Inferior parietal cortex (tissue), 1 donor: Measurements from ENCODE around the gene CDC42EP3.

Source experiments
- DNase-seq: peaks from one replicate; pipeline ENCODE4 v3.0.0-alpha.2; 2016; ENCODE audit errors: extremely low spot score

CDC42EP3 gene

DNA sequence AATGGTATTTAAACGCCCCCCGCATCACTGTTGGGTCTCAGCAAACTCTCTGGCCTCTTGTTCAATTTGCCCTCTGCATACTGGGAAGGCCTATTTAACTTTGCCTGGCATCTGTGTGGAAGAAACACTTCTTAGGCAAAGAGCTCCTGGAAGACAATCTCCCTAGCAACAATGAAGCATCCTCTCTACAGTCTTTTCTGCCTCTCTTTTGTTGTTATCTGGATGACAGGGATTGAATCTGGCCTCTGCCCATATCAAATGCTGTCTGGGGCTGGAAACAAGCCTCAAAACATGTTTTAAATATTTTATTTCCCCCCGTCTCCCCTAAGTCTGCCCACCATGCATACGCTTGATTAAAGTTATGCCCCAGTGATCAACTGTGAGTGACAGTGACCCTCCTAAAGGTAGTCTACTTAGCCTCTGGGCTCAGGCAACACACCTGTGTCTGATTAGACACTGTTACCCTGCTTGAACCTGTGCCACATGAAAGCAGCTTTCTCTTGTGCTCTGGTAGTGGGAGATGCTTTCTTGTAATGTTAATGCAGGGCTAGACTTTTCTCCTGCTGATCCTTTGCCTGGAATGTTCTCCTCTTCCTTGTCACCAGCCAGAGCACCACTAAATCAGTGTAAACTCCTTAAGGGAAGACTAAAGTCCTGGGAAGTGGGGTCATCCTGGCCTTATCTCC is 34.9 kb downstream of the CDC42EP3 start:
- no peak for DNase-seq

DNA sequence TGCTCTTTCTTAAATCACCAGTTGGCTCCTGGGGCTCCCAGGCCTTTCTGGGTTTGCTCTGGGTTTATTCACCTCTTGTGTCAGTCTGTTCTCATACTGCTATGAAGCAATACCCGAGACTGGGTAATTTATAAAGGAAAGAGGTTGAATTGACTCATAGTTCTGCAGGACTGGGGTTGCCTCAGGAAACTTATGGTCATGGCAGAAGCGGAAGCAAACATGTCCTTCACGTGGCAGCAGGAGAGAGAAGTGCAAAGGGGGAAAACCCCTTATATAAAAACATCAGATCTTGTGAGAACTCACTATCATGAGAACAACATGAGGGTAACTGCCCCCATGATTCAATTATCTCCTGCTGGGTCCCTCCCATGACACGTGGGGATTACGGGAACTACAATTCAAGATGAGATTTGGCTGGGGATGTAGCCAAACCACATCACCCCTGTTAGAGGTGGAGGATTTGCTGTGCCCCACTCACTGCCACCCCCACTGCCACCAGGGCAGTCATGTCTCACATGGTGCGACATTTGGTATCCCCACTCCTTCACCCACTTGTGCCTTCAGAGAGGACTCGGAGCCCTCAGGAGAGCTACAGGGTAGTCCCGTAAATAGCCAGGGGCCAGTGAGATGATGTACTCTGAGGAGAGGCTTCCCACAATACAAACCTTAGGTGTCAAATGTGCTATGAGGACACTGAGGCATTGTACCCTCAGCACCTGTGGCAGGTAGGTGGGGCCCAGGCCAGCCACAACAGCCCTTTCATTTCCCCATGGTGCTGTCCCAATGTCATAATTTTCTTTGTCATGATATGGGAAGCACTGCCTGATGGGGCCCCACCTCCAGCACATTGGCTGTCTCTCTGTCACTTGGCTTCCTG is 35.7 kb downstream of the CDC42EP3 start:
- DNase-seq, result no peak

DNA sequence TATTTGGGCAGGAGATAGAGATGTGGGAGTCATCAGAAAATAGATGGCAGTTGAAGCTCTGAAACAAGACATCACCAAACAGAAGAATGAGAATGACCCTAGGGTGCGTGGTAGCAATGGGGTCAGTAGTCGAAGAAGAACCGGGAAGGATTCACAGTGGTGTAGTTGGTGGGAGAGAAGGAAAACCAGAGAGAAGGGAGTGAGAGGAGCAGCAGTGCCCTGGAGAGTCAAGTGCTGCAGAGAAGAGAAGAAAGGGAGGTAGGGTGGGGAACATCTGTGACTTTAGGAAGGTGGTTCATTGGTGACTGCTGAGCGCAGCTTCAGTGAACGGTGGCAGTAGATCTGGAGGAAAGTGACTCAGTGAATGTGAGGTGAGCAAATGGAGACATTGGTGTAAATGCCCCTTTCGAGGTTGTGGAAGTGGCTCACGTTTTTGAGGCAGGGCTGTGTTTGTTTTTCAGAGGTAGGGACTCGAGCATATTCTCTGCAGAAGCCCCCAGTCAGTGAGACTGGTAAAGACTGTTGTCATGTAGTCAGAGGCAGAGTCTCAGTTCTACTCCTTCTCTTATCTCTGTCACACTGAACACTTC is 36.4 kb downstream of the CDC42EP3 start:
- no peak for DNase-seq

DNA sequence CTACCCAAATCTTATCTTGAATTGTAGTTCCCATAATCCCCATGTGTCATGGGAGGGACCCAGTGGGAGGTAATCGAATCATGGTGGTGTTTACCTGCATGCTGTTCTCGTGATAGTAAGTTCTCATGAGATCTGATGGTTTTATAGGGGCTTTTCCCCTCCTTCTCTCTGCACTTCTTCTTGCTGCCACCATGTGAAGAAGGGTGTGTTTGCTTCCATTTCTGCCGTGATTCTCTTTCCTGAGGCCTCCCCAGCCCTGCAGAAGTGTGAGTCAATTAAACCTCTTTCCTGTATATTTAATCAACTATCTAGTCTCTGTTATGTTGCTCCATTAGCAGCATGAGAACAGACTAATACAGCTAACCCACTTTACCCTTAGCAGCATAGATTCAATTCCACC is 37.6 kb downstream of the CDC42EP3 start:
- no peak for DNase-seq

DNA sequence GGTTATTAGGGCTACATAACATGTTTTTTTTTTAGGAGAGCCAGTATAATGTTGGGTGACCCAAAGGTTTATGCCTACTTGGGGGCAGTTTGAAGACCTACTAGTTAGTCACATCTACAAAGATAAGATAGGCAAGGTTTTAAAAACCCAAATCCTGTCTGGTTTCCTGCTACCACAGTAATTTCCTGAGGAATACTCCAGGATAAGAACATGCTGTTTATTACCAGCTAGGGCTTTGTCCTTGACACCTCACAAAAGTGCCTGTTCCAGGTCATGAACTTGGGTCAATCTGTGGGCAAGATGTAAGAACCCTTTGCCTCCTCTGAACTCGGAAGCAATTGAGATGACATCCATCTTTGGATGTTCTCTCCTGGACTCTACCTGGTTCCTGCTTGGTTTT is 38.2 kb downstream of the CDC42EP3 start:
- no peak for DNase-seq

DNA sequence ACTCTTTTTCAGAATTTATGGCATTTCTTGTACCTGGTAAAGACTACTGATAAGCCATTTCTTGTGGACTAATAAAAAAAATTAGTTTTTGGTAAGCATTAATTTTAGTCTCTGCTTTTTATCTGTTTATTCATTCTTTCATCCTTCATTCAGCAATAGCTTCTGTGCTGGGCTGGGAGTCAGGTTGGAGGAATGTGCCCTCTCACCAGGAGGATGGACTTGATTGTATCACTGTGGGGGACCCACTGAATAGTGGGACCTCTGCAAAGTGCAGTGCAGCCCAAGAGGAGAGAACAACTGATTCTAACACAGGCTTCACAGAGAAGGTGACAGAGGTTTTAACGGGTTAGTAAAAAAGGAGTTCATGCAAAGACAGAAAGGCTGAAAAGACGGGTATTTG is 39.1 kb downstream of the CDC42EP3 start:
- no peak for DNase-seq

DNA sequence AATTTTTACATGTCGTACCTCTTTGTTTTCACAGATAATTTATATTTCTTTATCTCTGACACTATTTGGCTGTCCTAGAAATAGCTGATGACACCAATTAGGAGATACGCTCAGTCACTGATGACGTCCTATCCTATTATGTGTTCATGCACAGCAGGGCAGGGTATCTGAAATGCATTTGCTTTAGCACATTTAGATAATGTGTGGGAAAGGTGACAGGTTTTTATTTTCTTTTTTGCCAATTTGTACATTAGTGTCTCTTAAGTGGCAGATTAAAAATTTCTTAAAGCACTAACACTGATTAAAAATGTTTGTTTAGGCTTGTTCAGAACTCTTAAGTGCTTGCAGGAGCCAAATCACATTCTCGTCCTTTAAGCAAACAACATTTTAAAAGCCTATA is 39.7 kb downstream of the CDC42EP3 start:
- no peak for DNase-seq

DNA sequence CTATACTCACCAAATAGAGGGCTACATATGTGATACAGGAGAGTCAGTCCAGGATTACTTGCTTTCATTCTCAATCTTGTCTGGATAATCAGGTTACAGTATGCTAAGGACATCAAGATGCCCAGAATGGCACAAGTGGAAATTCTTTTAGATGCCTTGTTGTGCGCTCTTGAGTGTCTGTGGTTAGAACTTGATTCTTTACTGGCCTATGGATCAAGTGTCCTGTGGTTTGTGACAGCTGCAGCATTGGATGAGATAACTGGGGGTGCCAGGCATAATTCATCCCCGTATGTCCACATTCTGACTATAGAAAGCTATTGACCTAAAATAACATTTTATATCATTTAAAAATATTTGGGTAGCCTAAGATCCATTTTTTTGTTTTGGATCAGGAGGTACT is 40.1 kb downstream of the CDC42EP3 start:
- no peak for DNase-seq

DNA sequence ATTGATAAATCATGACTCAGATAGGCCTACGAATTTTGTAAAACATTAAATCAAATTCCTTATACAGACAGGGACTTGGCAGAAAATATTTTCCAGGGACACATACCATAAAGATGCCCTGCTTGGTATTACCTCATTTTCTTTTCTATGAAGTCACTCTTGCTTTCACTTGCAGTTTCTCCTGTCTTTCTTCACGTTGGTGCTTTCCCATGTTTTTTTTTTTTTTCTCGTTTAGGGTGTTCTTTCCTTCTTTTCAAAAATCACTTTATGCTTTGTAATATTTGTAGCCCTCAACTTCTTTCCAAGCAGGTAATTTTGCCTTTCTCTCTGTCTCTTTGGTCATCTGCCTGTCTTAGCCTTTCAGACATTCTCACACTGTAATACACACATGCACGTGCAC is 40.7 kb downstream of the CDC42EP3 start:
- no peak for DNase-seq

DNA sequence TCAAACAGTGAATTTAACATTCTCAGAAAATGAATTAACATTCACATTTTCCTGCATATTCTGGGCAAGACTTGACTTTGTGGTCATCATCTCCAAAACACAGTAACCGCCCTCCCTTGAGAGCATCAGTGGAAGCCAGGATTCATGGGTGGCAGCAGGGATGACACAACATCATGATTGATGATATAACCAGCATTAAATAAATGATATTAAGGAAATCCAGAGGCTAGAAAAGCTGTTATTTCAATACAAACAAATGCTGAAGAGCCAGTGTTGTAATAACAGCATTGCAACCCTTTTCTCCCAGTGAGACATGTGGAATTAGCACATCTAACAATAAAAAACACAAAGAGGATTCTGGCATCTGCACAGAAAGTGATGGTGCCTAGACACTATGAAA is 41.1 kb downstream of the CDC42EP3 start:
- DNase-seq, result no peak

DNA sequence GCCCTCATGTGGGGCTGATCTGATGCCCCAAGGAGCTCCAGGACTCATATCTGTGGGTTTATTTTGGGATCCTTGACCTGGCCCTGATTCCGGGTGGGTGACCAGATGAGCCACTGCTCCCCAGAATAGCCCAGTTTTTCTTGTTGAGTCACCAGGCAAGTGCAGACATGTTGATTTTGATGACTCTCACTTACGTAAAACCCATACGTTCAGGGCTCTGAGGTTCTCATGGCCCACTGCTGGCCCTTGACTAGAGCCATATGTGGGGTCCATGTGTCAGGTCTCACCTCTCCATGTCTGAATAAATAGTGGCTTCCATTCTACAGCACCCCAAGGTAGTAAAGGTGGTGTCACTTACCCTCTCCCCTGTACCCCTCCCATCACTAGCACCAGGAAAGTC is 41.9 kb downstream of the CDC42EP3 start:
- no peak for DNase-seq

DNA sequence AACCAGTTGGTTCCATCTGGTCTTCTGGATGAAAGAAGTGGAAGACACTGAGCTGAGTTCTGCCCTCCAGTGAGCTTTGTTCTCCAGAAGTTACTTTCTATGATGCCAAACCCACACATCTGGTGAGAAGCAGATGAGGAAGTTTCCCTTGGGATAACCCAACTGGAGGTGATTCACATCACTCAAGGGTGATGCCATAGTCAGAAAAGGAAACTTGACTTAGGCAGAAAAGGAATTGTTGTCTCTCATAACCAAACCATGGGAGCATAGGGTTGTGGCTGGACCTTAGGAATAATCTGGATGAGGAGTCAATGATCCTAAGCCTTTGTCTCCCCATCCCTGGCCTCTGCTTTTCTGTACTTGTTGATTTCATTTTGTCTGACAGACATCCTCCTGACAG is 43.7 kb downstream of the CDC42EP3 start:
- DNase-seq, result no peak

DNA sequence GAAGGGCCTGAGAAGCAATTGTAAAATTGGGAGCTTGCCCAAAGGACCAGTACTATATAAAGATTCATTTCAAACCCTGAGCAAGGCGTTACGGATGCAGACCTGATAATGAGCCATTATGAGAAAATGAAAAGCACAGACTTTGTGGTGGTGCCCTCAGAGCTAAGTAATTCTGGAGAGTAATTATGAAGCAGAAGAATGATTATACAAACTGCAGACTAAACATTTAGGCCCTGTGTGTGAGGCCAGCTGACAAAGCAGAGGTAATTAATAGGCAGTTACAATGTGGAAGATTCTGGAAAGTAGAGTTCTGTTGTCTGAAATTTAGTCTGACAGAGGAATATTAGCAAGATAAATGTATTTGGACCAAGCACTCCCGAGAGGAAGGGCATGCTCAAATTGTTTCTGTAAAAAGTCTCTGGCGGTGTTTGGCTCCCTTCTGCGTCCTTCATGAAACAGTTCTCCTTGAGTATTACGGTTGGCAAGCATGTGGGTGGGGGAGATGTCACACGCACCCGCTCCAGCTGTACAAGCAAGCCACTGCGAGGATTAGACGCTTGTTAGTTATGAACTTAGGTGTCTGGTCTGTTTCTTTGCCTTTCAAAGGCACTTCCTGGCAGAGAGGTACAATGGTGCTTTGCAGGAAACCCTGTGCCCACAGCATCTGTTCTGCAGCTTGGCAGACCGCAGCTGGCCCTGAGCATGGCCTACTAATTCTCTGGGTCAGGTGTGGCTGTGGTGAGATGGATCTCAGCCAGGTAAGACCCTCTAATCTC is 45.5 kb downstream of the CDC42EP3 start:
- DNase-seq, result no peak

DNA sequence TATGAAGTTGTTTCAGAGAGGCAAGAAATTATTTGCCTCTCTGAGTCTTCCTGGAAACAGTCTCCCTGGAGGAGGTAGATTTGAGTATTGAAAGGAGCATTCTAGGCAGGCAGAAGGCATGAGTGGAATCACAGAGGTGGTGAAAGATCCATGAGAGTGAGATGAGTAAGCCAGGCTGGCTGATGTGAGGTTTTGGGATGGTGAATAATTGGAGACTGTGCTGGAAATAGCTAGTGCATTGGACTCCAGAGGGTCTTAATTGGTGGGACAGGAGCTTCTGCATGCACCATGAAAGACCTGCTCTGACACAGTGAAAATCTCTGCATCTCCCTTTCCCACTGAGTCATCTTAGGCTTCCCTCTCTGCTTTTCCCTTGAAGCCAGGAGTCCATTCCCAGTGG is 46.3 kb downstream of the CDC42EP3 start:
- no peak for DNase-seq

DNA sequence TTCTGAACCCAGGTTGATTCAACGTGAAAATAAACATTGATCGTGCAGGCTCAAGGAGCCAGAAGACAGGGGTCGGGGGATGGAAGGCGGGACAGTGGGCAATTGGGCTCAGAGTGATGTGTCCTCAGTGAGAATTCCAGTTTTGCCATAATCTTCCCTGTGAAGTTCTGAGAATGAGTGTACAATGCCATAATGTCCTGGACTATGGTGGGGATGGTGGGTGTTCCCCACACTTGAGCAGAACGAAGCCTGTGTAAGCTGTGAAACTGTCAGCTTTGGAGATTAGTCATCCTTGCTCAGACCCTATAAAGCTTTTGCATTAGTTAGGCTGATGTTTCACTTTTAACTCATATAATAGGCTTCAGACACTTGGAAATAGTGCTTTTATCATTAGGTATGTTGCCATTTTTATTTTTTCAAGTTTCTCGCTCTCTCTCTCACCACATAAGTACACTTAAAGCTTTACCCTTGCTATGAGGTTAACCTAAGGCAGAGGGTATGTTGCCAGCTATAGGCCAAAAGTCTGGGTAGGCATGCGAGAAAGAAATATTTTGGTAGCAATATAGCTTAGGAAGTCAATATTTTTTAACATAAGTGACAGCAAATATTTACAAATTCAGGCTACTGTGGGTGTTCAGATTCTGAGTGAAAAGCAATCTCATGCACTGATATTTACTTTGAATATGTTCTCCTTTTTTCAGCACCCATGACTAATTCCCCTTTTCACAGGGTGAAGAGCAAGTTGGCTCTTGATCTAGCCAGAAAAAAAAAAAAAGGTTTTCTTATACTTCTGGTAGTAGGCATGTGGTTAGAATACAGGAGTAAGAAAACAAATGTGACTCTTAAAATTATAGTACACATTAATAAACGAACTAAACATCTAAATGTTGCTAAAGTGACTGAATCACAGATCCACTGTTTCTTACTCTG is 47.2 kb downstream of the CDC42EP3 start:
- no peak for DNase-seq

DNA sequence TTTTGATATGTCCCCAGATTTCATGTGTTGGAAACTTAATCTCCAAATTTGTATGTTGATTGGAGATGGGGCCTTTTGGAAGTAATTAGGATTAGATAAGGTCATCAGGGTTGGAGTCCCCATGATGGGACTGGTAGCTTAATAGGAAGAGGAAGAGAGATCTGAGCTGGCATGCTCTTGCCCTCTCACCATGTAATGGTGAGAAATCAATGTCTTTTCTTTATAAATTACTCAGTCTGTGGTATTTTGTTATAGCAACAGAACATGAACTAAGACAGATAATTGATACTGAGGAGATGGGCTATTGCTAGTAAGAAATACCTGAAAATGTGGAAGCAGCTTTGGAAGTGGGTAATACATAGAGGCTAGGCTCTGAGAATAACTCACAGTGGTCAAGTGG is 48.0 kb downstream of the CDC42EP3 start:
- no peak for DNase-seq

DNA sequence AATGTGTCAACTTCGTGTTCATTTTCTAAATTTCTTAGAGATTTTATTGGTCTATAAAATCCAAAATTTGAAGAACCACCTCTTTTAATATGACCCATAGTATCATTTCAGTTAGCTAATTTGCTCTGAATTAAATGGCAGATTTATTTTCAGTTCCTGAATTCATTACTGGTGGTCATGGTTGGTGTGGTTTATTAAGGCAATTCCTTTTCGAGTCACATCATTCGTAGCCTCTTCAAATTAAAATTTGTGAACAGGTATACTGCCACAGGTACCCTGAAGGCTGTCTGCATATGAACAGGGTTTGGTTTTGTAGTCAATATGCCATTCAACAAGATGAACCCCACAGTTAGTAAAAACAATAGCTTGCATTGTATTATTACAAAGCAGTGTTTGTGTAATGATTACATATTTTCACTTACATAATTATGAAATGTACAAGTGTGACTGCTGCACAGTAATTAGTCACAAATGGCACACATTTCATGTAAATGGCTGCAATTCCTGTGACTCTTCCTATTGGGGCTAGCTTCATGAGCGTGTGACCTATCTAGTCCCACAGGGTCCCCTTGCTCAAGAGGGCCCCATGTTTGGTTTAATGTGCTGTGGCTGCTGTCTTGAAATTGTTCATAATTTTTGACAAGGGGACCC is 48.9 kb downstream of the CDC42EP3 start:
- DNase-seq, result no peak

DNA sequence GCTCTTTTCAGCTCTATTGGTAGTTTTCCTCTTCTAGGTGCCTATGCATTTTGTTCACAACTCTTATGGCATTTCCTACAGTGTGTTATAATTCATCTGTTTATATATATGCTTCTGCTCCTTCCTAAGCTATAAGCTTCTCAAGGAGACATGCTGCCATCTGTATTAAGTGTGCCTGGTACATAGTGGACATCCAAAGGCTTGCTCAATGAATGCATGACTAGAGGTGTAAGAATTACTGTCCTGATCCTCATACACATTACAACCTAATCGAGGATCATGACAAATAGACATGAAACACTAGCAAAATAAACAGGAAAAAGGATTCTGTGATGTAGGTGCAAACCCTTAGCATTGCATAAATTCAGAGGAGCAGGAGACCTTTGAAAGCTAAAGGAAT is 50.2 kb downstream of the CDC42EP3 start:
- no peak for DNase-seq

DNA sequence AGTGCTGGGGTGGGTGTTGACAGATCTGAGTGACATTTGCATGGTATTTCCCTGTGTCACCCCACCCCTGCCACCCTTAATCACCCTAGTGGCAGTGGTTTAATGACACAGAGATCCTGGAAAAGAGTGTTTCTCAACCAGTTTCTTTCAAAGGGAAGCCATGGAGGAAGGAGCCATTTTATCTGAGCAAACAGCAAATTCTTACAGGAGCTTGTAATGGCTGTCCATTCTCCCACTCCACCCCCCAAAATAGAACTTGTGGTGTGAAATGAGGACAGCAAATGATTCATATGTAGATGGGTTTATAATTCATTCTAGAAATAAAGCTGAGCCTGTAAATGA is 51.5 kb downstream of the CDC42EP3 start:
- DNase-seq, result no peak

DNA sequence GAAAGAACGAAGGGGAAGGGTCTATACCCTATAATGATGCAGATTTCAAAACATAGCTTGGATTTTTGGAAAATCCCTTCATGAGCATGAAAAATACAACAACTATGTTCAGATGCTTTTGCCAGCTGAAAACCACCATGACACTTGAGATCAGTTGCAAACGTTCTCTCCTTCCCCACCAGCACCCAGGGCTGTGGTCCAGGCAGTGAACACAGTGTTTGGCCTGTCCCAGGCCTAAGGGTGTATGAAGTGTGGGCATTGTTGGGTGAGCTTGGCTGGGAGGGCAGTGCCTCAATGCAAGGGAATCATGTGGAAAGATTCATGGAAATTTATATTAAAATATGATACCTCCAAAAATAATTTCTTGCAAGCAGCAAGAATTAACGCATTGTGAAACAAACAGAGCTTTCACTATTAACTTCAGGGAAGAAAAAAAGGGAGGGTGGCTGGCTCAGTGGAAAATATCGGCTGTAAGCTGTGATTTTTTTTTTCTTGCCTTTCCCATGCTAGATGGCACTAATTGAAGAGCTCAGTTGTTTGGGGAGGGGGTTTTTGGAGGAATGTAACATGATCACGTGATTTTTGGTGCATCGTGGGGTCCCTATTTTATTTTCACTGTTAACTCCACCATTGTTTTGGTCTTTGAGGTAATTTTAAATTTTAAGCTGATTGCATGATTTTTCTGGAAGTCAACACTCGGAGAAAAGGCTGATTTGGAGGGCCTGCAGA is 52.0 kb downstream of the CDC42EP3 start:
- no peak for DNase-seq
